Right ventricle myocardium superior (tissue), 1 donor: ENCODE data around the gene CLIC6. TPM values are rescaled to one million over a fixed set of nuclear protein-coding genes. Genes with fewer than 3 reads are reported as not detected.
A peak's percentile ranks its signal among the peaks of the same experiment; 100 is the strongest.

Experiments used
- ATAC-seq: fragments of 200-7000 bp; cut with Tn5 transposase; one replicate; pipeline ENCODE4 v1.9.1; 2020; ENCODE audit warnings: mild to moderate bottlenecking; ENCODE audit not compliant: poor library complexity
- DNase-seq: peaks from one replicate; pipeline ENCODE4 v3.0.0-alpha.2; 2020
- intact Hi-C: fragments of 100-400 bp; cut with DNase I; formaldehyde crosslinking; loops from one replicate; pipeline ENCODE4 v1.11.2; 2022
- long read RNA-seq: library from polyadenylated mRNA; unstranded; transcript quantifications from one replicate; pipeline ENCODE4 v2.0.0, GENCODE V29; 2021
- total RNA-seq: library from RNA; stranded (reverse); fragmentation: NEBNext Ultra II Directional; extraction: Animal tissue kit (Norgen Biotek cat#: 25700); gene quantifications from one replicate; pipeline ENCODE4 v1.2.1, GENCODE V29; 2021
- donor health status: DM: no; HTN: yes; CAD: no; lungs with severe emphysema.

Gene CLIC6
- 7.7 TPM for total RNA-seq
- long read RNA-seq, transcript CLIC6-202 (7 exons, 3,860 nt), result major isoform, 9 of 13 reads
- long read RNA-seq, partial matches to known transcripts, result 1 of 13 reads
- long read RNA-seq, other reads (novel, unspliced or antisense), result 1 of 13 reads

DNA sequence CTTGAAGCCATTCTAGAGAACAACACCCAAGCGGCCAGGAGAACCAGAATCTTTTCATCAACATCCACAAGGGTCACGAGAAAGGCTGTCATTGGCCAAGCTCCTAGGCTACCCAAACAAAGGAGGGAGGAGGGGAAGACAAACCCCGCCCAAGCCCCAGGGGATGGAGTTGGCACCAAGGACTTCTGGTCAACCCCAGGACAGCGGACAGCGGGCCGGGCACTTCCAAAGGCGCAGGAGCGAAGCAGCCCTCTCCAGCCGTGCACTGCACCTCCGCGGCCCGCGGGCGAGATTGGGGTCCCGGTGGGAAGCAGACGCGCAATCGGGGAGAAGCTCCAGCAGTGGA is at the start of gene CLIC6:
TSS of gene CLIC6 (plus strand) at position 192 of the 346 bp plus-strand sequence. CDS start 395 bp downstream, outside the sequence.
- peak; percentile 61 for ATAC-seq
- DNase-seq, result no peak
- intact Hi-C loops, result no loop called here

GRCh38 chr21:34619841-34620665 is 48.7 kb upstream of the CLIC6 start:
- DNase-seq, result peak; percentile 45
- peak; percentile 81 for ATAC-seq
- intact Hi-C loops, result loop anchor here (5.0 to 10.0 kb wide), 2 partner anchors 93 to 705 kb away; partner anchors contain the start of gene ATP5PO

- intact Hi-C loops, result no loop called here
- no peak for ATAC-seq
- no peak for DNase-seq
Measured at GRCh38 chr21:34621434-34622350, 47.1 kb upstream of the CLIC6 start.

DNA sequence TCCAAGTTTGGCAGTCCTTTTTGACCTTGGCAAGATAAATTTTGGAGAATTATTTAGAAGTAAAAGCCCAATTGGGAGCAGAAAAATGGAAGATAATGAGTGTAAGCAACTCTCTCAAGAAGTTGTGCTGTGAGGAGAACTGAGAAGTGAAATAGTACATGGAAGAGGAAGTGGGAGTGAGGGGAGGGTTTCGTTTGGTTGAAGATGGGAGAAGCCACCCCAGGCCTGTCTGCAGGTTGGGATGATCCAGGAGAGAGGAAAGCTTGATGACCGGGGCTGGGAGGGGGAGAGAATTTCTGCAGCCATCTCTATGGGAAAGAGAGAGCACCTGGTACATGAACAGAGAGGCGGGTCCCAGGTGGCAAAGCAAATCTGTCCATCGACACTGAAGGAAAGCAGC is 45.3 kb upstream of the CLIC6 start:
- intact Hi-C loops, result no loop called here
- DNase-seq (no peak), ATAC-seq (no peak)

GRCh38 chr21:34625030-34625593 is 43.7 kb upstream of the CLIC6 start:
- intact Hi-C loops, result no loop called here
- DNase-seq (peak; percentile 43), ATAC-seq (peak; percentile 40)

- intact Hi-C loops, result no loop called here
- DNase-seq (no peak), ATAC-seq (no peak)
Measured at GRCh38 chr21:34626131-34626530, 42.7 kb upstream of the CLIC6 start.

DNA sequence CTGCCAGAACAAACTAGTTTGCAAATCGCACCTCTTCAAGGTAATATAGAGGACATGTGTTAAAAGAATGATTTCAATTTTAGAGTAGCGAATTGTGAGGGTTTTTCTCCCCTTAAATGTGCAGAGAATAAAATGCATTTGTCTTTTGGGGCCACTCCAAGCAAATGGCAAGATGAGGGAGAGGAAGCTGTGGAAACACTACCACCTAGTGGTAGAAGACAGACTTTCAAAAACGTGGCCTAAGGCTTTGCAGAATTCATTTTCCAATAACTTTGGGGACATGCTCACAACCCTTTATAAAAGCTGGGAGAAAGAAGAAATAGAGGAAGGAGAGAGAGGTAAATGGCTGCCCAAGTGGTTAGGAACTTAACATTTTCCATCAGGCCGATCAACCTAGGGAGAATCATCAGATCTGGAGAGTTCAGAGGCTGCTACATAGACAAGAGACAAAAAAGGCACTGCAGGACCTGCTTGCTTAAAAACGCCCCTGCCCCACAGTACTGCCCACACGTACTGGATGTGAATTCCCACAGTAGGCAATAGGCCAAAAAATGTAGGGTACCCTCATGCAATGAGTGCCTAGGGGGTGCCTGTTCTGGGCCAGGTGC is 38.2 kb upstream of the CLIC6 start:
- no peak for DNase-seq
- intact Hi-C loops, result no loop called here
- ATAC-seq, result peak; percentile 74

GRCh38 chr21:34632498-34632897 is 36.3 kb upstream of the CLIC6 start:
- no peak for ATAC-seq
- intact Hi-C loops, result no loop called here
- DNase-seq, result no peak

- DNase-seq (no peak), ATAC-seq (no peak)
- intact Hi-C loops, result no loop called here
Measured at GRCh38 chr21:34635307-34635706, 33.5 kb upstream of the CLIC6 start.

DNA sequence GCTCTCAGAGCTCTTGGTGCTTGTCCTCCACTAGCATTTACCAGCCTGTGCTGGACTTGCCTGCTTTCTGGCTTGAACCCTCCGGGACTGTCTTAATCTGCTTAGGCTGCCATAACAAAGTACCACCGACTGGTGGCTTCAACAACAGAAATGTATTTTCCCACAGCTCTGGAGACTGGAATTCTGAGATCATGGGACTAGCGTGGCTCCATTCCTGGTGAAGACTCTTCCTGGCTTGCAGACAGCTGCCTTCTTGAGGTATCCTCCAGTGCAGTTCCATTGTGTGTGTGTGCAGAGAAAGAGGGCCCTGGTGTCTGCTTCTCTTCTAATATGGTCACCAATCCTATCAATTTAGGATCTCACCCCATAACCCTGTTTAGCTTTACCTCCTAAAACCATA is 31.8 kb upstream of the CLIC6 start:
- intact Hi-C loops, result no loop called here
- DNase-seq, result no peak
- ATAC-seq, result no peak

GRCh38 chr21:34639250-34639649 is 29.5 kb upstream of the CLIC6 start:
- DNase-seq, result no peak
- intact Hi-C loops, result no loop called here
- no peak for ATAC-seq

- ATAC-seq (no peak), DNase-seq (no peak)
- intact Hi-C loops, result no loop called here
Measured at GRCh38 chr21:34639882-34640788, 28.7 kb upstream of the CLIC6 start.

- DNase-seq (no peak), ATAC-seq (no peak)
- intact Hi-C loops, result no loop called here
Measured at GRCh38 chr21:34640858-34641257, 27.9 kb upstream of the CLIC6 start.

DNA sequence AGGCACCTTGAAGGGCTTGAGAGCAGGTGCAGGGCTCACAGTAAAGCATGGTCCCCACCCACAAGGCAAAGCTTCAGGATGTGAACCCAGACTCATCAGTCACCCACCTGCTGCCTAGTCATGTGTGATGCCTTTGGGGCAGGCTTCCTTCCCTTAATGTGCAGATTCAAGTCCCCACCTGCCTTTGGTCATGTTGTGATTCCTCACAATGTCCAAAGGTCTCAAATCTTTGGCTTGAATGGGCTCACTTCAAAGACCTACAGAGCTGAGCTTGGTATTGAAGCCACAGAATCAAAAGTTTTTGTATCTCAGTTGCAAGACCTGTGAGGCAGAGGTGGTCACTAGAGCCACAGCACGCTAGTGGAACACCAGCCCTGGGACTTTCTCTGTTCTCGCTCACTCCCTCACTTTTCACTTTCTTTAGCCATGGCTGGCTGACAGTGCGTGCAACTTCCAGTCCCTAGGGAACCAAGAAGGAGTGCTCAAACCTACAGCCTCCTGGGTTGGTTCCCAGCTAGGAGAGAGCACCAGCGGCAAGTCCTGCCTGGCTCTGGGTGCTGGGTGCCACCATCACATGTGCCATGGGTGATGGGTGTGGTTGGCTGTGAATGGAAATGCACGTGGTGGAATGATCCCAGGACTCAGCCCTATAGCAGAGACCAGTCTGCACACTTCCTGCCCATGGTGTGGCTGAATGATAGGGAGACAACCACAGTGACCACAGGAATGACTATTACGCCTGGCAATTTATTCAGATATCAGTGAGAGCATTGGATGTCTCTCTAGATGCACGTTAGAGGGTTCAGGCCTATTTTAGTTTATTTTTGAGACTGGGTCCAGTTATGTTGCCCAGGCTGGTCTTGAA is 26.4 kb upstream of the CLIC6 start:
- ATAC-seq (no peak), DNase-seq (no peak)
- intact Hi-C loops, result no loop called here

GRCh38 chr21:34644825-34645224 is 24.0 kb upstream of the CLIC6 start:
- DNase-seq (no peak), ATAC-seq (peak; percentile 62)
- intact Hi-C loops, result no loop called here

DNA sequence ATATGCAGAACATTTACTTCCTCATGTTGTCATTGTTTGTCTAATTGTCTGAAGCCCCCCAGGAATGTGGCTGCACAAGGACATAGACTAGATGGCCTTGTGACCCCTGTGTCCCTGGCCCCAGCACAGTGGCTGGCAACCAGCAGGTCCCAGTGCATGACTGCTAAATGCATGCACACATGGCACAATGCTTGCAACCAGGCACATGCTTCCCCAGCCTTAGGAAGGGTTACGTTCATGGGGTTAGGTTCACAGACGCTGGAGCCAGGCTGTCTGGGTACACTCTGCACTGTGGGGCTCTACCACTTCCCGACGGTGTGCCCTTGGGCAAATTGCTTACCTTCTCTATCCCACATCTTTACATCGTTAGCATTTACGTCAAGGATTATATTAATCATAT is 21.2 kb upstream of the CLIC6 start:
- DNase-seq, result no peak
- no peak for ATAC-seq
- intact Hi-C loops, result no loop called here

- intact Hi-C loops, result no loop called here
- no peak for DNase-seq
- no peak for ATAC-seq
Measured at GRCh38 chr21:34648739-34649297, 20.0 kb upstream of the CLIC6 start.
